HG02943 (cell line): ENCODE measurements around the gene ASTN2.

Experiments
- ATAC-seq: cut with Tn5 transposase; IDR thresholded peaks from one replicate; pipeline ENCODE4 v1.9.1; 2021; ENCODE audit warnings: mild to moderate bottlenecking, low read depth, moderate library complexity; ENCODE audit not compliant: unreplicated experiment

Gene ASTN2

DNA sequence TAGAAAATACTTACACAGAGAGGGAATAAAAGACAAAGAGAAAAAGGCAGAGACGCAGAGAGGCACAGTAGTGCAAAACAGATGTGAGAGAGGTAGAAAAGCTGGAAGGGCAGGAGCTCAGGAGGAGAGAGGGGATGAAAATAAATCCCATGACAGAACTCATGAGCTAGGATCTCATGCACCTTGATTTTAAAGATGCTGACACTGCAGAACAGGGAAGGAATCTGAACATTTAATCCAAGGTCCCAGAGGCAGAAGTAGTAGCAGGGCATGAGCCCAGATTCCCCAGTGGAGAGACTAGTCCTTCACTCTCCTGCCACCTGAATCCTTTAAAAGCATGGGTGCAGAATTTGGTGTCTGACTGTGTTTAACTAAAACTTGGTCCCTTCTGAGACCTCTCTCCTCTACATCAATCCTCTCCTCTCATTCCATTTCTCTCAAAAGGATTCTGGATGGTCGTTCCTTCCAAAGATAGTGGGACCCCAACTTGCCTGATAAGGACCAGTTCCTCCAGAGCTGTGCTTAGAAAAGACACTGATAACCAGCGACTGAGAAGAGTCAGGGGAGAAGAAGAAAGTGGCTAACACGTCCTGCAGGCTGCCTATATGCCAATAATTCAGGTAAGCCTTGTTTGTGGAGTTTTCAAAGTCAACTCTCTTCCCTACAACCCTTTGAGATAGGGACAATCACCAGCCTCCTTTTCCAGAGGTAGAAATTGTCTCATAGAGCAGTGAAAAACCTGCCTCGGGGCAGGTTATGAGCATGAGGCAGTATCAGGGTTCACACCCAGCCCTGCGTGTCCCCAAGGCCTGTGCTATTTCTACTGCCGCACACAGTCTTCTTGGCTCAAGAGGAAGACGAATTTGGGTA, 931.0 kb downstream of the ASTN2 start:
- ATAC-seq: no peak

DNA sequence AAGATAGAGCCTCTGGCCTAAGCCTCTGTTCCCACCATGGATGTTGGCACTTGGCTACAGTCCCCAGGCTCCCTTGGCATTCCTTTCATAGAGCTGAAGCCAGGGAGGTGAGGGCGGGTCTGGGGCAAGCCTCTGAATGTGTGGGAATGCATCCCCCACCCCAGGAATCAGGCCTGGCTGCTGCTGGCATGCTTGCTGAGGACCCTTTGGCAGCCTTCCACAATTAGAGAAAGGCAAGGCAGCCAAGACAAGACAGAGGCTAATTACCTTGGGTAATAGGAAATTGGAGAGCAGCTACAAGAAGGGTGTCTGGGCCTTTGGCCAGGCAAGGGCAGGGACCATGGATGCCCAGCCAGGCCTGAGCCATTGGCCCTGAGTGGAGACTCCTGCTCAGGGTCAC, 932.1 kb downstream of the ASTN2 start:
- no peak for ATAC-seq

DNA sequence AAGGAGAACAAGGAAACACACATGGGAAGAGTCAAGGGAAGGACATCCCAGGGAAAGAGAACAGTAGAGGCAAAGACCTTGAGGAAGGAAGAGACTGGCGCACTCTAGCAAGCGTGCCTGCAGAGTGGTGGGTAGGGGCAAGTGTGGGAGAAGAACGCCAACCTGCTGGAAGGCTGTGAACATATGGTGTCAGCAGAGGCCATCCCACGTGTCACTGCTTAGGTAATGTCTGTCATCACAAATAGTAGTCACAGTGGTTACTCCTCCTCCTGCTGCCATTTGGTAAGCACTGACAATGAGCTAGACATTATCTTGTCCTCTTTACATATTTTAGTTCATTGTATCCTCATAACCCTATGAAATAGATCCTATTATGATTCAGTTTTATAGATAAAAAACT, 934.2 kb downstream of the ASTN2 start:
- no peak for ATAC-seq

DNA sequence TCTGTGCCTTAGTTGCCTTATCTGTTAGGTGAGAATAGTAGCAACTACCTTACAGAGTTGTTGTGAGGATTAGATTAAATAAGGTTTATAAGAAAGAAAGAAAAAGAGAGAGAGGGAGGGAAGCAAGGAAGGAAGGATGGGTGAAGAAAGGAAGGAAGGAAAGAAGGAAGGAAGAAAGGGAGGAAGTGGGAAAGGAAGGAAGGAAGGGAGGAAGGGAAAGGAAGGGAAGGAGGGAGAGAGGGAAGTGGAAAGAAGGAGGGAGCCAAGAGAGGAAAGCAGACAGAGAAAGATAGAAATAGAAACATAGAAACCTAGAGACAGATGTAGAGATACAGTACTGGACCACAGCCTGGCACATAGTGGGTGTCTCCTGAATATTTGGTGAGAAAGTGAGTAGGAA, 934.9 kb downstream of the ASTN2 start:
- no peak for ATAC-seq

DNA sequence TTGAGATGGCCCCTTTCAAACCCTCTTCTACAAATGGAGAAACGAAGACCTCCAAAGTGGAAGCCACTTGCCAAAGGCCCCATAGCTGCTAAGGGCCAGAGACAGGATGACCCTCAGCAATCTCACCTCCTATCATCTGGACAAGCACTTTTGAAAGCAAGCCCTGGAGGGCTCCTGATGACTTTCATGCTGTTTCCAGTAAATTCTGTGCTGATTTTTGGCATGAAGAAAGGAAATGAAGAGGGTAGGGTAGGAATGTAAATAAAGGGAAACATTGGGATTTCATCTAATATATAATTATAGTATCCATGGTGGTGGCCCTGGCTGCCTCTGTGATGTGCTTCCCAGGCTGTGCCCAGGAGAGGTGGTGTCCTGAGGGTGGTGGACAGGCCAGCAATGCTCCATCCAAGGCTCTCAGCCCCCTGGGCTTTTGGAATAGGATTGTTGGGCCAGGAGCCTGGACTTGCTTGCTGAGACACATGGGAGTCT, 935.8 kb downstream of the ASTN2 start:
- no peak for ATAC-seq

DNA sequence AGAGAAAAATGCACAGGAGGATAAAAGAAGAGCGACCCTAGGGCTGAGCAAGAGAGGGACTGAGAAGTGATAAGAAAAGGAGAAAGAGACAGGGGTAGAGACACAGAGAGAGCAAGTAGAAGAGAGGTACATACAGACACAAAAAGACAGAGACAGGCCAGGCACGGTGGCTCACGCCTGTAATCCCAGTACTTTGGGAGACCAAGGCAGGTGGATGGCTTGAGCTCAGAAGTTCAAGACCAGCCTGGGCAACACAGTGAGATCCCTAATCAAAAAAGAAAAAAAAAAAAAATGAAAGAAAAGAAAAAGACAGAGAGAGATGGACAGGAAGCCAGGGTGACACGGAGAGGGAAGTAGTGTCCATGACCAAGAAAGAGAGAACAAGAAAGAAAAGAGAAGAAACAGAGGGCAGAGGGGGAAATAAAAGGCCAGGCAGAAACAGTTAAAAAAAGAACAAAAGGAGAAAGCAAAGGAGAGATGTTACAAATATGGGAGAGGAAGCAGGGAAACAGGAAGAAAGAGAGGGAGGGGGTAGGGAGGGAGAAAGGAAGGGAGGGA, 937.2 kb downstream of the ASTN2 start:
- ATAC-seq: no peak

DNA sequence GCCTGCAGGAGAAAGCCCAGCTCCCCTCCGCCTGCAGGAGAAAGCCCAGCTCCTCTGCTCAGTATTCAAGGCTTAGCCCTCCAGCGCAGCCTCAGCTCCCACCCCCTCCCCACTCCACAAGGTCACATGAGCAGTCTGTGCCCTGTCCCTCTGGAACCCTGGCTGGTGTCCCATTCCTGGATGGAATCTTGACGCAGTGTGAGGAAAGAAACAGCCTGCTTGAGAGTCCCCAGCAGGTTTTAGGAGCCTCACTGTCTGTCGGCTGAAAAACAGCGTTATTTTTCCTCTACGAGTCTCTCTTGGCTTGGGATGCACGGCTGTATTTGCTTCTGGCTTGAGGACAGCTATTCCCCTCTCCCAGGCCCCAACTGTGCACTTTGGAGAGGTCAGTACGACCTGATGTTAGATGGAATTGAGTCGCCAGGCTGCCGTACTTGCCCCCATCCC, 937.9 kb downstream of the ASTN2 start:
- ATAC-seq: no peak

DNA sequence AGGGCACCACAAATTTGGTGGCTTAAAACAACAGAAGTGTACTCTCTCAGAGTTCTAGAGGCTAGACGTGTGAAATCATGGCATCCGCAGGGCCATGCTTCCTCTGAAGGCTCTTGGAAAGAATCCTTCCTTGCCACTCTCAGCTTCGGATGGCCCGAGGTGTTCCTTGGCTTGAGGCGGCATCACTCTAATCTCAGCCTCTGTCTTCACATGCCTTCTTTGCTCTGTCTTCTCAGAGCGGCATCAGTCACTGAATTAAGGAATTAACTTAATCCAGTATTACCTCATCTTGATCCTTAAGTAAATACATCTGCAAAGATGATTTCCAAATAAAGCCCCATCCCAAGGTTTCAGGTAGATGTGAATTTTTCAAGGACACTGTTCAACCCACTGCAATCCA, 938.9 kb downstream of the ASTN2 start:
- ATAC-seq: no peak

DNA sequence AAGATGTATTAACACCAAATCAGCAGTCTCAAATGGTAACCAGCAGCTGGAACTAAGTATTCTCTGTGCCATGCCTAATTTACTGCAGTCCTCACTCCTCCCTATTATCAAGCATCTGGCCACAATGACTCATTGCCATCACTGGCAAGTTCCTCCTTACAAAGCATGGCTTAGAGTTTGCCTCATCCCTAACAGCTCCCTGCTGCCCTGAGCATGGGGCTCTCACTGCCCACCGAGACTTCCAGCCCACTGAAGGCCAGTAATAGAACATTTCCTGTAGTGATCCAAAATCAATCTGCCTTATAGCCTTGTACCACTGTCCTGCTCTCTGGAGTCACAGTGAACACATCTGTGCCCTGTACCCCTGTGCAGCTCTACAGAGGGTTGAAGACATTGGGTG, 939.7 kb downstream of the ASTN2 start:
- ATAC-seq: no peak

DNA sequence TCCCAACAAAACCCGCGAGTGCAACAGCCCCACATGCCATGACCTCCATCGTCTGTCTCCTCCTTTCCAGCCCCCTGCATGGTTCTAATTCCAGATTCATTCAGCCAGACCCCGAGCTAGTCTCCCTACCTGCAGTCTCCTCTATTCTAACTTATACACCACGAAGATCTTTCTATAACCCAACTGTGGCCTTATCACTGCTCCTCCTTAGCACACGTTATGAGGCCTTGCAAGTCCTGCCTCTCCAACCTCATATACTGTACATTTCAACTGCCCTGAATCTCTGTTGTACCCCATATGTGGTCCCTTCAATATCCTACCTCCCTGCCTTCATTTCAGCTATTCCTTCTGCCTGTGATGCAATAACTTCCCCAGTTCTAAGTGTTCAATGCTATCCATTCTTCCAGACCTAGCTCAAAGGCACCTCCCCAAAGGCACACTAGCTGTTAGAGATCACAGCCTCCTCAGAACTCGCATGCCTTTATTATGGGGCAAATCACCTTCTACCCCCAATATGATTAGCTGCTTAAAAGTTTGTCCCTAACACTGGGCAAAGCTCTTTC, 942.8 kb downstream of the ASTN2 start:
- ATAC-seq: no peak

DNA sequence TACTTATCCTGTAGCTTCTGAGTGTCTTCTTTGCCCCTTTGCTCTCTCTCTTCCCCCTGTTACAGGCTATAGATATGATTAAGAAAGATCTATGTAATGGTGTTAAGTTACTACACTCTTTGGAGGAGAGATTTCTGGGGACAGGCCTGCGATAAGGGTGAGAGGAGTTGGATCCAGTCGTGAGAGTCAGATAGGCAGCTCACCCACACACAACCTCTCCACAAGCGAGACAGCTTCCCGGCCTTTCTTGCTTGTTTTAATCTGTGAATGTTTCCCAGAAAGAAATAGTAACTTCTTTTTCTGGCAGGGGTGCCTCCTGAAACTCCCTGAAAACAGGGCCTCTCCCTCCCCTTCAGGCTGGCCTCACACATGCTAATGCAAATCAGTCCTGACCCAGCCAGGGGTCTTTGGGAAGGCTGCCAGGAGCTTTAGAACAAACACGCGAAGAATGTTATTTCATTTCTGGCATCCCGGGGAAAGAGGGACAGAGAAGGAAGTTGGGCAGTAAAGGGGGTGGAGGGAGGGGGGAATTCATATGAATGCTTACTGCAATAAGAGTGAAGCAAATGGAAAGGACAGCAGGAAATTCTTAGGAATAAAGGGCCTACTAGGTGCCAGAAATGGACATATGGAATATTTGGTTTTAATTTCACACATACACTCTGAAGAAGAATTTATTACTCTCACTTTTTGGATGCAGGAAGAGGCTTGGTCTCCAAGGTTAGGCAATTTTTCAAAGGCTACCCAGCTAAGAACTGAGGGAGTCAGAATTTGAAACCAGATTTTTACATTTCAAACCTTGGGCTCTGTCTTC, 943.6 kb downstream of the ASTN2 start:
- ATAC-seq: no peak

DNA sequence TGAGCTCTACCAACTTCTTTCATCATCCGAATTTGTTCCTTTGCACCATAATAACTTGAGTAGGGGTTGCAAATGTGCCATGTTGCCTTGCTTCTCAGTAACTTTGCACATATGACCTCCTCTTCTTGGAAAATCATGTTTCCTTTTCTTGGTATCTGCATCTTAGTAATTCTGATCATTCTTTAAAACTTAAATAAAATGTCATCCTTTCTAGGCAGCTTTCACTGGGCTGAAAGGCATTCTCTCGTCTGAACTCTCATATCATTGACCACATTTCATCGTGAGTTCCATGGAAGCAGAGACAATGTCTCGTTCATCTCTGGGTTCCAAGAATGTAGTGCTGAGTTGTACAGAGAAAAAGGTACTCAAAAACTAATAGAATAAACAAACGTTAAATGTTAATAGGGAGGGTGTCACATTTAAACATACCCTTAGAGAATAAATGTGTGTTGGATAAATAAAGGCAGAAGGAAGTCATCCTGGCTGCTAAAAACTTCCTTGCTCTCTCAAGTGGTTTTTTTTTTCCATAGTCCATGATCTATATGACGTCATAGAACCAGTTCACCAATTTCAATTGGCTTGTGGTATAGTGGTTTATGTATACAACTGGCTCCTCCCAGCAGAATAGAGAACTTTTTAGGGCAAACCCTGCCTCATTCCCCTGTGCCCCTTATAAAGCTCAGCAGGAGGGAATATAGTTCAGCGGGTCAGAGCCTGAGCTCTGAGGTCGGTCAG, 945.9 kb downstream of the ASTN2 start:
- no peak for ATAC-seq

DNA sequence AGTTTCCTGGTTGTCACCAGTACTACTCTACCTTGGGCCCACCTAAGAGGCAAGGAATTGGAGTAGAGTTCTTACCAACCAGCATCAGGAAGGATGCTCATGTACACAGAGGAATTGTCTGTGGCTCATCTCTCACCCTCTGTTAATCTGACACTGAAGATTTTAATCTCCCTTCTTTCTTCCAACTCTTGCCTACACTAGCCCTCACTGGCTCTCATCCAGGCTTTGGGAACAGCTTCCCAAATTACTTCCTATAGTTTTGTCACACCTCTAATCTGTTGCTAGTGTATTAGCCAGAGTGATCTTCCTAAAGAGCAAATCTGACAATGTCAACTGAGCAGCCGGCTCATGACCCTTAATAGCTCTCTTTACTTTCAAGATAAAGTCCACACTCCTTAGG, 946.5 kb downstream of the ASTN2 start:
- ATAC-seq: no peak

DNA sequence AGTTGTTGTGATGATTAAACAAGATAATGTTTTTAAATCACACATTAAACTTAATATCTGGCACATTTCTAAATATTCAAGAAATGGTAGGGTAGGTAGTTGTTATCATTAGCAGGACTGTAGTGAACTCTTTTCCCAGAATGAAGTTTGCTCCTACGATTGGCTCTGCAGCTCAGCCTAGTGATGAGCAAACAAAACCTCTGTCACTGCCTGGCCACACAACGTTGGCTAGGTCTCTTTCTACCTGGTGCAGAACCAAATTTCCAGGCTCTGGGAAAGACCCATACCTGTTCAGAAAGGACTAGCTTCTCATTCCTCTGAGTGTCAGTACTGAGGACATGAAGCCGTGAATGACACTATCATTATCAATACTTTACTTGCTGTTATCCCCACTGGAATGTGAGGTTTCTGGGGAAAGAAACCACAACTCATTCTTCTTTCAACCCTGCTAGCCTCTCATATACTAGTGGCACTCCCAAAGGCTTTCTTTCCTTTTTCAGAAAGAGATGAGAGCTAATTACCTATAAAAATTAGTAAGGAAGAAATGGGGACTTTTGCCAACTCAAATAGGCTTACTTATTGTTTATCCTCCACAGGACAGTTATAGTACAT, 947.0 kb downstream of the ASTN2 start:
- ATAC-seq: no peak

DNA sequence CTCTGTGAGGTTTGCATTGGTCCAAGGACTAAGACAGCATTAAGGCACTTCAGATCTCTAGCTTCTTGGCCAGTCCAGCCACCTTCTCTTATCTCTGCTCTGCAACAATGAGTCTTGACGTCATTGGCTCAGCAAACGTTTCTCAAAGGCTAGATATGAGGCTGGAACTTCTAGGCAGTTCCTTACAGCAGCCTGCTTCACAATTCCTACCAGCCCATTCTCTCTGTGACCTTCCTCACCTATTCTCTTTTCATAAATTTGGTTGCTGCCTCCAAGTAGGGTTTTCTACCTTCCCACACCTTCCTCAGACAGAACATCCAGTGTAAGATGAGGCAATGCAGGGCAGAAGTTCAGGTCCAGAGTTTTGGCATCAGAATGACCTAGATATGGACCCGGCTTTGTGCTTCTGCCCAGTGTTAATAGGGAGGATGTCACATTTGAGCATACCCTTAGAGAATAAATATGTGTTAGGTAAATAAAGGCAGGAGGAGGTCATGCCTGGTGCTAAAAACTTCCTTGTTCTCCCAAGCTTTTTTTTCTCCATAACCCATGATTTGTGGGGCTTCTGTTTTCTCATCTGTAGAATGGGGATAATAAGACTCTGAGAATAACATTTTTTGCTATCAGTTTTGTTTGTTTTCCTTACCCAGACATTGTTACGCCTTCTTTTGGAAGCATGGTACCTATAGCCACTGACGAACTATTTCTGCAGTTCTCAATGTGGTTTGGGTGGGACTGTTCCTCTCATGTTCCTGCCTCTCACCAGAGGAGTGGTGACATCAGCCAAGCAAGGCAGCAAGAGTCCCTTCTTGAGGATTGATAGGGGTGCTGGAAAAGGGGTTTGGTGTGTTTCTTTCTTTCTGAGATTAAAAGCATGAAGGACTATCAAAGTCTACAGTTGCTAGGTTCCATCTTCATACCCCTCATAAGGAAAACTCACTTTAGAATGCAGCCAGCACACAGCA, 948.3 kb downstream of the ASTN2 start:
- ATAC-seq: no peak

DNA sequence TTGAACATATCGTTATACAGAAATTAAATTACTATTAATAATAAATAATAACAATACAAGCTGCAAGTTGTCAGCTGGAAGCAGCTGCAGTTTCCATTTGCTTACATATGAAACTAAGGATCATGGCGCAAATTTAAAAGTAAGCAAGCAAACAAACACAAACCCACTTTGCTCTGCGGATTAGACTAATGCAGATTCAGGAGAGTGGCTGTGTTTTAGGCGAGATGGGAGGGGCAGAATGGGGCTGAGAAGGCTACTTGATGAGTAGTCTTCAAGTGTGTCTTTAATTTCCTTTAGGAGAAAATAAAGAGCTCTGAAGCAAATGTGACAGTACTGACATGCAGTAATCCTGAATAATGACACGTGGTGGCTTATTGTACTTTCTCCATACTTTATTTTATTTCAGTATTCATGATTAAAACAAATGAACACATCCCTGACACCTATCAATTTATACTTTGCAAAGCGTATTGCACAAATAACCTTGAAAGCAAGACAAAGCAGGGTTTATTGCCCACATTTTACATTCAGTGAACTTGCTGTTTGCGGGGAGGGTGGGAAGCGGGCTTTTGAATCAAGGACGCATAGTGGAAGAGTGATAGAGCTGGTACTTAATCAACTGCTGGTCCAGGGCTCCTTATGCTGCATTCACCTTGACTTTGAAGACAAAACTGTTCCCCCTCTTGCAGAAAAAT, 949.1 kb downstream of the ASTN2 start:
- ATAC-seq: no peak

DNA sequence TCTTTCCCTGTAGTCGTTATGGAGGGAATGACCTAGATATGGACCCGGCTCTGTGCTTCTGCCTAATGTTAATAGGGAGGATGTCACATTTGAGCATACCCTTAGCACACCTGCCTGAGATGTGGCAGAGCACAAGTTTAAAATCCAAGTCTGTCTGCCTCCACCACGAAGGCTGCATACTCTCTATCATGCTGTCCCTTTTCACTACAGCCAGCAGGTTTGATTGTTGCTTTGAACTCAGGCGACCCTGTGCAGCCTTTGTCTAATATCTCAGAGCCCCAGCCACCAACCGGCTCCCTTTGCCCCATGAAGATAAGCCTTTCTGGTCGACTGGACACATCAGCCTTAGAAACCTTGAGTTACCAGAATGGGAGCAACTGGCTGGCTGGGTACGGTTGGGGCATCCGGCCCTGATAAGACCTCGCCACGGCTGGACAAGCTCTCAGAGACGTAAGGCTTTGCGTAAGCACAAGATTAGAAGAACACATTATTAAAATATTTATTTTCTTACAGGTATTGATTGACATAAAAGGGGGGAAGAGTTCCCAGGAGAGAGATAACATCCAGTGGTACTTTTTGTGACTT, 949.8 kb downstream of the ASTN2 start:
- no peak for ATAC-seq

DNA sequence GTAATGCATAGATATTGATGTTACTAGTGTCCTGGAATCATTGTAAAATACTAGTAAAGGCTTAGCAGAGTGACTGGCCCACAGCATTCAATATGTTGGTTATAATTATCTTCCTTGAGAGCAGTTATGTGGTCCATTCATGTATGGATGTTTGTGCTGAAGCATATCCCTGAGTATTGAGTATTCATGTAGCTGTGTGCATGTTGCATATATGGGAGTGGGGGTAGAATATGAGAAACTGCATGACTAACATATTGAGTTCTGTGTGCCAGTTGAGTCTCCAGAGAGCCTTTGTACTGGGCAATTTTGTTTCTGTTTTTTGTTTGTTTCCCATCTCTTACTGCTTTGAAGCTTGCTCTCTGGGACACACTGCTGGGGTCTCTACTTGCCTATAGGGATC, 950.4 kb downstream of the ASTN2 start:
- ATAC-seq: no peak
